Endothelial cell of umbilical vein (primary cell): ENCODE results near the gene ZNF827. TPM values are rescaled to one million over a fixed set of nuclear protein-coding genes. Genes with fewer than 3 reads are reported as not detected.

Source experiments
- BruUV-seq: library from RNA; stranded (reverse); fragments of 400-500 nt; replicated peaks from 2 replicates; lab custom pipeline; 2021; lab: Mats Ljungman, UMichigan
- CTCF ChIA-PET: fragments of 300-600, 350-600 bp; sonication (Branson Sonifier 250); formaldehyde crosslinking; loops from one replicate; lab custom pipeline; 2021; ENCODE audit warnings: antibody characterized with exemption, inconsistent platforms; lab: Charles Lee
- POLR2A ChIA-PET: fragments of 300-600, 350-600 bp; sonication (Branson Sonifier 250); formaldehyde crosslinking; loops from one replicate; lab custom pipeline; 2021; ENCODE audit warnings: antibody characterized with exemption, inconsistent platforms; lab: Charles Lee
- DNase-seq: peaks from one replicate; pipeline ENCODE4 v3.0.0-alpha.2; 2011; ENCODE audit warnings: low read depth, low spot score
- FAIRE-seq: peaks from 2 replicates; lab custom pipeline; 2011; peaks lifted over from hg19 to GRCh38; lab: Jason Lieb, UNC
- H2AFZ ChIP-seq: 2 replicates; pipeline ENCODE4 v1.6.0; 2012; ENCODE audit warnings: low read depth, low read length, control low read depth, inconsistent platforms
- H3K27ac ChIP-seq: 2 replicates; pipeline ENCODE4 v1.5.1; 2011; ENCODE audit warnings: low read depth, mild to moderate bottlenecking, control low read depth, low read length, moderate library complexity; ENCODE audit not compliant: insufficient read depth
- H3K27me3 ChIP-seq, 2 experiments: 2 replicates each; pipeline versions ENCODE4 v1.6.0 to v1.6.1; 2011; ENCODE audit warnings: low read length in 2 of 2, mixed read lengths in 1 of 2; ENCODE audit not compliant: control insufficient read depth in 2 of 2, insufficient read depth in 2 of 2
- H3K36me3 ChIP-seq, 2 experiments: 2 replicates in 1 of 2; 3 replicates in 1 of 2; pipeline ENCODE4 v1.5.1; 2011; ENCODE audit warnings: low read length in 2 of 2, mild to moderate bottlenecking in 1 of 2, moderate library complexity in 1 of 2; ENCODE audit not compliant: control insufficient read depth in 2 of 2, insufficient read depth in 2 of 2; ENCODE audit errors: extremely low read depth in 1 of 2
- H3K4me1 ChIP-seq: 3 replicates; pipeline ENCODE4 v1.5.1; 2011; ENCODE audit warnings: mild to moderate bottlenecking, low read length; ENCODE audit not compliant: control insufficient read depth, insufficient read depth; ENCODE audit errors: extremely low read depth
- H3K4me2 ChIP-seq: 2 replicates; pipeline ENCODE4 v1.6.1; 2011; ENCODE audit warnings: low read length, control low read depth, mixed read lengths; ENCODE audit not compliant: insufficient read depth
- H3K4me3 ChIP-seq, 3 experiments: fragments of 200-600 bp in 1 of 3; sonication (generic), shearing (Covaris generic) in 1 of 3; replicated peaks in 1 of 3; 2 replicates each; pipeline ENCODE4 v1.5.1; 2011 to 2016; ENCODE audit warnings: control low read depth in 3 of 3, low read length in 3 of 3, mild to moderate bottlenecking in 2 of 3, inconsistent platforms in 1 of 3, low read depth in 1 of 3, moderate library complexity in 1 of 3; ENCODE audit not compliant: insufficient read depth in 1 of 3
- H3K79me2 ChIP-seq: 2 replicates; pipeline ENCODE4 v1.6.0; 2012; ENCODE audit warnings: low read length, inconsistent platforms; ENCODE audit not compliant: control insufficient read depth, insufficient read depth
- H3K9ac ChIP-seq: replicated peaks from 2 replicates; pipeline ENCODE3; 2011; ENCODE audit warnings: low read length, control low read depth; ENCODE audit not compliant: insufficient read depth; ENCODE audit errors: extremely low read depth
- H3K9me1 ChIP-seq: replicated peaks from 3 replicates; pipeline ENCODE4 v1.6.0; 2011; ENCODE audit warnings: mild to moderate bottlenecking, low read length; ENCODE audit not compliant: control insufficient read depth, insufficient read depth; ENCODE audit errors: extremely low read depth
- H3K9me3 ChIP-seq: replicated peaks from 2 replicates; pipeline ENCODE4 v1.5.1; 2012; ENCODE audit warnings: low read length, inconsistent platforms; ENCODE audit not compliant: control insufficient read depth, insufficient read depth
- H4K20me1 ChIP-seq: replicated peaks from 2 replicates; pipeline ENCODE3; 2011; ENCODE audit warnings: mild to moderate bottlenecking, low read length; ENCODE audit not compliant: control insufficient read depth, insufficient read depth; ENCODE audit errors: extremely low read depth
- EZH2 ChIP-seq: IDR thresholded peaks from 2 replicates; pipeline ENCODE4 v1.6.1; 2012; ENCODE audit warnings: borderline replicate concordance, low read depth, mild to moderate bottlenecking, moderate library complexity, low read length, inconsistent platforms; ENCODE audit not compliant: severe bottlenecking
- FOS ChIP-seq: IDR thresholded peaks from 2 replicates; pipeline ENCODE4 v1.6.1; 2011; ENCODE audit warnings: mild to moderate bottlenecking, low read length, moderate library complexity, borderline replicate concordance; ENCODE audit not compliant: insufficient read depth
- GATA2 ChIP-seq: IDR thresholded peaks from 2 replicates; pipeline ENCODE4 v1.7.0; 2011; ENCODE audit warnings: low read depth, mild to moderate bottlenecking, moderate library complexity, mixed read lengths, low read length; ENCODE audit not compliant: insufficient read length, insufficient read depth
- JUN ChIP-seq: IDR thresholded peaks from 2 replicates; pipeline ENCODE4 v1.6.1; 2011; ENCODE audit warnings: borderline replicate concordance, low read depth; ENCODE audit not compliant: insufficient read length, insufficient read depth
- MYC ChIP-seq: IDR thresholded peaks from one replicate; pipeline ENCODE4 v1.6.1; 2011; ENCODE audit warnings: mild to moderate bottlenecking, low read depth, low read length
- POLR2A ChIP-seq: IDR thresholded peaks from 2 replicates; pipeline ENCODE4 v1.6.1; 2012; ENCODE audit warnings: low read depth, mild to moderate bottlenecking, control low read depth, low read length
- POLR2AphosphoS5 ChIP-seq: IDR thresholded peaks from 2 replicates; pipeline ENCODE4 v1.6.1; 2012; ENCODE audit warnings: low read depth, mild to moderate bottlenecking, control low read depth, low read length, moderate library complexity; ENCODE audit not compliant: insufficient read depth
- dilution Hi-C: fragments of 300-500 bp; cut with MboI; formaldehyde crosslinking; loops from one replicate; pipeline ENCODE4 v1.15.0; 2019; ENCODE audit warnings: low sequenced_read_pairs; ENCODE audit not compliant: extremely low pct_ligation_motif_present
- intact Hi-C: fragments of 100-400 bp; cut with micrococcal nuclease; formaldehyde crosslinking; loops from one replicate; pipeline ENCODE4 v1.10.0; 2022
- polyA plus RNA-seq, 4 experiments: library from polyadenylated mRNA; depleted of rRNA in 3 of 4; stranded (reverse) in 3 of 4; unstranded in 1 of 4; fragments of >200 nt; gene quantifications; 2 replicates each; pipeline versions ENCODE4 v1.2.1 to v1.2.3, GENCODE V29; 2011 to 2012; ENCODE audit warnings: missing spikeins in 1 of 4
- total RNA-seq: library from RNA; stranded (reverse); gene quantifications from 2 replicates; pipeline ENCODE4 v1.2.3, GENCODE V29; 2021
- TF ChIP-seq, protein P1 (sequence below), 2 donors: IDR thresholded peaks; 1 replicate in 1 of 2; 2 replicates in 1 of 2; pipeline ENCODE4 v1.5.1; 2011; ENCODE audit warnings: low read length in 2 of 2, mild to moderate bottlenecking in 2 of 2, moderate library complexity in 2 of 2, control low read depth in 1 of 2, inconsistent platforms in 1 of 2, low read depth in 1 of 2; ENCODE audit not compliant: insufficient read depth in 1 of 2; ENCODE audit errors: extremely low read depth in 1 of 2
- TF ChIP-seq, protein P2 (sequence below): IDR thresholded peaks from 2 replicates; pipeline ENCODE4 v1.6.1; 2011; ENCODE audit not compliant: insufficient read depth, insufficient read length

ZNF827 gene
- total and polyA plus RNA-seq, 2 donors (not counting 3 experiments of a cell fraction or from before 2014, with no cell fraction given): 16.9 to 23.7 TPM

DNA sequence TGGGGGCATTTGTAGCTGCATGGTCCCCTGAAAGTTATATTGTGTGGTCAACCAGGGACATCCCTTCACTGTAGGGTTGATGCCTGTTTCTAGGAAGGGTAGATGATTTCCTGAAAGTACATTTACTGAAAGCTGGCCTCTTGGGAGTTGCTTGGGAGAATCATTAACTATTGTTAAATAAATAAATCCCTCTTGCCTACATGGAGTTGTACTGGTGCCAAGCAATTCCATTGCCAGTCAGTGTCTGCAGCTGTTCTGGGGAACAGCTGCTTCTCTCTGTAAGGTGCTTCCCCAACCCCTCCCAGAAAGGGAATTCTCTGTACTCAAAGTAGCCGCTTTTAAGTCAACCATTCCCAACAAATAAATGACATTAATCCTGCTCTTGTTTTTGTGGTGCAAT is 207.6 kb downstream of the ZNF827 start:
- DNase-seq (no peak), FAIRE-seq (no peak)
- no peaks in the 10 kb centered on the region for H3K9me1 ChIP-seq
- intact Hi-C loops (loop anchor here (5.0 kb wide), 3 partner anchors 249 to 606 kb away; partner anchors contain the start of genes LSM6 and SMAD1), dilution Hi-C loops (no loop called here)
- H3K27ac ChIP-seq: no peak overlapping the region
- H3K4me1 ChIP-seq: peaks cover 32% of the 10 kb centered on the region
- ChIA-PET CTCF (no interaction called here), POLR2A (no interaction called here)
- no peaks in the 10 kb centered on the region for H3K27me3 ChIP-seq
- no TSS peak for BruUV-seq
- H3K36me3 ChIP-seq: no peaks in the 10 kb centered on the region
- no peak overlapping the region for H3K9ac ChIP-seq
- no peak overlapping the region for H2AFZ ChIP-seq
- no peaks in the 10 kb centered on the region for H4K20me1 ChIP-seq
- no peak overlapping the region for H3K4me2 ChIP-seq
- H3K79me2 ChIP-seq: no peaks in the 10 kb centered on the region
- H3K4me3 ChIP-seq: no peak overlapping the region
- H3K9me3 ChIP-seq: no peaks in the 10 kb centered on the region
- TF ChIP-seq EZH2 (no peak), POLR2A (no peak), JUN (no peak), FOS (no peak), GATA2 (no peak), POLR2AphosphoS5 (no peak), MYC (no peak)
- TF ChIP-seq, protein P1, sequence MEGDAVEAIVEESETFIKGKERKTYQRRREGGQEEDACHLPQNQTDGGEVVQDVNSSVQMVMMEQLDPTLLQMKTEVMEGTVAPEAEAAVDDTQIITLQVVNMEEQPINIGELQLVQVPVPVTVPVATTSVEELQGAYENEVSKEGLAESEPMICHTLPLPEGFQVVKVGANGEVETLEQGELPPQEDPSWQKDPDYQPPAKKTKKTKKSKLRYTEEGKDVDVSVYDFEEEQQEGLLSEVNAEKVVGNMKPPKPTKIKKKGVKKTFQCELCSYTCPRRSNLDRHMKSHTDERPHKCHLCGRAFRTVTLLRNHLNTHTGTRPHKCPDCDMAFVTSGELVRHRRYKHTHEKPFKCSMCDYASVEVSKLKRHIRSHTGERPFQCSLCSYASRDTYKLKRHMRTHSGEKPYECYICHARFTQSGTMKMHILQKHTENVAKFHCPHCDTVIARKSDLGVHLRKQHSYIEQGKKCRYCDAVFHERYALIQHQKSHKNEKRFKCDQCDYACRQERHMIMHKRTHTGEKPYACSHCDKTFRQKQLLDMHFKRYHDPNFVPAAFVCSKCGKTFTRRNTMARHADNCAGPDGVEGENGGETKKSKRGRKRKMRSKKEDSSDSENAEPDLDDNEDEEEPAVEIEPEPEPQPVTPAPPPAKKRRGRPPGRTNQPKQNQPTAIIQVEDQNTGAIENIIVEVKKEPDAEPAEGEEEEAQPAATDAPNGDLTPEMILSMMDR (IDR thresholded peaks at IDR 0.05; ENCODE audit: extremely low read depth in 1 of 2, insufficient read depth in 1 of 2, low read depth in 1 of 2, low read length in 2 of 2): no peak
- TF ChIP-seq, protein P2, sequence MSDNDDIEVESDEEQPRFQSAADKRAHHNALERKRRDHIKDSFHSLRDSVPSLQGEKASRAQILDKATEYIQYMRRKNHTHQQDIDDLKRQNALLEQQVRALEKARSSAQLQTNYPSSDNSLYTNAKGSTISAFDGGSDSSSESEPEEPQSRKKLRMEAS: no peak
